Omental fat pad (tissue), 4 donors: Measurements from ENCODE around the gene TTBK1. TPM values are rescaled to one million over a fixed set of nuclear protein-coding genes. Genes with fewer than 3 reads are reported as not detected.

Experiments used
- ATAC-seq: fragments of 150-250 bp; one replicate; pipeline ENCODE4 v1.9.1; 2016; ENCODE audit warnings: mild to moderate bottlenecking, moderate library complexity; ENCODE audit not compliant: low FRiP score
- DNase-seq: peaks from one replicate; pipeline ENCODE4 v3.0.0-alpha.2; 2019; ENCODE audit warnings: low spot score
- total RNA-seq, 4 donors: library from RNA; depleted of rRNA; stranded (reverse); fragments of >200 nt; gene quantifications; one replicate each; pipeline ENCODE4 v1.1.0, GENCODE V29; 2016
- TF ChIP-seq, protein P1 (sequence below), 3 donors: fragments of 450-650 bp; IDR thresholded peaks; one replicate each; pipeline ENCODE4 v1.5.1; 2016 to 2017; ENCODE audit warnings: antibody characterized with exemption in 3 of 3, mild to moderate bottlenecking in 3 of 3, moderate library complexity in 2 of 3

TTBK1 gene
- total RNA-seq, 4 donors from 2014 or later: not detected

DNA sequence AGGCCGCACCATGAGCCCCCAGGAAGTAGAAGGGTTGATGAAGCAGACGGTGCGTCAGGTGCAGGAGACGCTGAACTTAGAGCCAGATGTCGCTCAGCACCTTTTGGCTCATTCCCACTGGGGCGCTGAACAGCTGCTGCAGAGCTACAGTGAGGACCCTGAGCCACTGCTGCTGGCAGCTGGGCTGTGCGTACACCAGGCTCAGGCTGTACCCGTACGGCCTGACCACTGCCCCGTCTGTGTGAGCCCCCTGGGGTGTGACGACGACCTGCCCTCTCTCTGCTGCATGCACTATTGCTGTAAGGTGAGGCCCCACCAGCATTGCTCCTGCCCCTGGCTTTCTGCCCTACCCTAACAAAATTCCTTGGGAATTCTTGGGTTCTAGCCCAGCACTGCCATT, 27.1 kb upstream of the TTBK1 start:
- TF ChIP-seq, protein P1, sequence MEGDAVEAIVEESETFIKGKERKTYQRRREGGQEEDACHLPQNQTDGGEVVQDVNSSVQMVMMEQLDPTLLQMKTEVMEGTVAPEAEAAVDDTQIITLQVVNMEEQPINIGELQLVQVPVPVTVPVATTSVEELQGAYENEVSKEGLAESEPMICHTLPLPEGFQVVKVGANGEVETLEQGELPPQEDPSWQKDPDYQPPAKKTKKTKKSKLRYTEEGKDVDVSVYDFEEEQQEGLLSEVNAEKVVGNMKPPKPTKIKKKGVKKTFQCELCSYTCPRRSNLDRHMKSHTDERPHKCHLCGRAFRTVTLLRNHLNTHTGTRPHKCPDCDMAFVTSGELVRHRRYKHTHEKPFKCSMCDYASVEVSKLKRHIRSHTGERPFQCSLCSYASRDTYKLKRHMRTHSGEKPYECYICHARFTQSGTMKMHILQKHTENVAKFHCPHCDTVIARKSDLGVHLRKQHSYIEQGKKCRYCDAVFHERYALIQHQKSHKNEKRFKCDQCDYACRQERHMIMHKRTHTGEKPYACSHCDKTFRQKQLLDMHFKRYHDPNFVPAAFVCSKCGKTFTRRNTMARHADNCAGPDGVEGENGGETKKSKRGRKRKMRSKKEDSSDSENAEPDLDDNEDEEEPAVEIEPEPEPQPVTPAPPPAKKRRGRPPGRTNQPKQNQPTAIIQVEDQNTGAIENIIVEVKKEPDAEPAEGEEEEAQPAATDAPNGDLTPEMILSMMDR (IDR thresholded peaks at IDR 0.05): no peak
- ATAC-seq (no peak), DNase-seq (no peak)

DNA sequence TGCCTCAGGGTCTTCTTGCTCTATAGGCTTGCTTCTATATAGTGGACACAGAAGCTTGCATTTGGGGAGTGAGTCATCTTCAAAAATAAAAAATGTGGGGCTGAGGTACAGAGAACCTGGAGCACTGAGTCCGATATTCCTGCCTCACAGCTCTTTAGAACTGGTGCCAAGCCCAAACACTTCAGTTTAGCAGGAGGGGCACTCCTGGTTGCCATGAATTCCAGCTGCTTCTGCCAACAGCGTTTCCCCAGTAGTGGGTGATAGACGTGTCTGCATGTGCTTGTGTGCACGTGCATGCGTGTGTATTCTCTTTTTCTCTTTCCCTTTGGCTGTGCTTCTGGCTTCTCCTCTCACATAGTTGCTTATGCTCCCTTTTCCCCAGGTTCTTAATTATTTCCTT, 25.9 kb upstream of the TTBK1 start:
- DNase-seq (no peak), ATAC-seq (no peak)
- TF ChIP-seq, protein P1 (IDR thresholded peaks at IDR 0.05): no peak

DNA sequence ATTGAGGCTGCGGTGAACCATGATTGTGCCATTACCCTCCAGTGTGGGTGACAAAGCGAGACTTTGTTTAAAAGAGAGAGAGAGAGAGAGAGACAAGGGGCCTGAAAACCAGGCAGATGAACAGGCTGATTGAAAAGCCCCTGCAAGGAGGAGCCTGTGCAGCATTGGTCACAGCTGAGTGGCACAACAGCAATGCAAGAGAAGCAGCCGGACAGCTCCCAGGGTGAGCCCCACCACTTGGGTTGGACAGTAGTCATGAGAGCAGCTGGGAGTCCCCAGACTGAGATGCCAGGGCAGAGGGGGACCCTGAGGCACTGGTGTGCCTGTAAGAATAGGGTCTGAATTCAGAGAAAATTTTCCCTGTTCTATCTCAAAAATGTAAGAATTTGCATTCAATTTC, 24.2 kb upstream of the TTBK1 start:
- ATAC-seq (no peak), DNase-seq (no peak)
- TF ChIP-seq, protein P1 (IDR thresholded peaks at IDR 0.05): no peak

DNA sequence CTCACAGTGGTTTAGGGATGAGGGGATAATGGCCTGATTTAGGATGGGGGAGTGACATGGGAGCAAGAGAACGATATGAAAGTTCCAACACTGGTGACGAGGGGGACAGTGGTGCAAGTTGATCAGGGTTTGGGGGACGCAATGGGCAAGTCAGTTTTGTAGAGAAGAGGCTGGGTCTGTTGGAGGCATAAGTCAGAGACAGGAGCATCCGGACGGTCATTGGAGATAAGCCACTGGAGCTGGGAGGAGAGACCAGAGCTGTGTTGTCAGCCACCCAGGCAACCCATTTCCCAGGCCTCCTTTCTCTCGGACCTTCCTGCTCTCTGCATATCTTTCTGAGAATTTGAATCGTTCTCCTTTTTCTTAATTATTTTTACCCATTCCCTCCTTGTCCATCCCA, 23.5 kb upstream of the TTBK1 start:
- DNase-seq: no peak
- ATAC-seq: no peak
- TF ChIP-seq, protein P1 (IDR thresholded peaks at IDR 0.05): no peak

DNA sequence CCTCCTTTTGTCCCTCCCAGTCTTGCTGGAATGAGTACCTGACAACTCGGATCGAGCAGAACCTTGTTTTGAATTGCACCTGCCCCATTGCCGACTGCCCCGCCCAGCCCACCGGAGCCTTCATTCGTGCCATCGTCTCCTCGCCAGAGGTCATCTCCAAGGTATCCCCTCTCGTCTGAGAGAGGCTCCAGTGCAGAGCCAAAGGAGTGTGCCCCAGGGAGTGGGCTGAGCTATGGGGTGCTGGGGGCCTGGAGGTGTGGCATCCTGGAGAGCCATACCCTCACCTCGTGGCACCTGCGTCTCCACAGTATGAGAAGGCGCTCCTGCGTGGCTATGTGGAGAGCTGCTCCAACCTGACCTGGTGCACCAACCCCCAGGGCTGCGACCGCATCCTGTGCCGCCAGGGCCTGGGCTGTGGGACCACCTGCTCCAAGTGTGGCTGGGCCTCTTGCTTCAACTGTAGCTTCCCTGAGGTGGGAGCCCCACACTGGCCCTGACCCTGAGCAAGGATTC, 22.8 kb upstream of the TTBK1 start:
- TF ChIP-seq, protein P1 (IDR thresholded peaks at IDR 0.05): no peak
- ATAC-seq: no peak
- DNase-seq: no peak

DNA sequence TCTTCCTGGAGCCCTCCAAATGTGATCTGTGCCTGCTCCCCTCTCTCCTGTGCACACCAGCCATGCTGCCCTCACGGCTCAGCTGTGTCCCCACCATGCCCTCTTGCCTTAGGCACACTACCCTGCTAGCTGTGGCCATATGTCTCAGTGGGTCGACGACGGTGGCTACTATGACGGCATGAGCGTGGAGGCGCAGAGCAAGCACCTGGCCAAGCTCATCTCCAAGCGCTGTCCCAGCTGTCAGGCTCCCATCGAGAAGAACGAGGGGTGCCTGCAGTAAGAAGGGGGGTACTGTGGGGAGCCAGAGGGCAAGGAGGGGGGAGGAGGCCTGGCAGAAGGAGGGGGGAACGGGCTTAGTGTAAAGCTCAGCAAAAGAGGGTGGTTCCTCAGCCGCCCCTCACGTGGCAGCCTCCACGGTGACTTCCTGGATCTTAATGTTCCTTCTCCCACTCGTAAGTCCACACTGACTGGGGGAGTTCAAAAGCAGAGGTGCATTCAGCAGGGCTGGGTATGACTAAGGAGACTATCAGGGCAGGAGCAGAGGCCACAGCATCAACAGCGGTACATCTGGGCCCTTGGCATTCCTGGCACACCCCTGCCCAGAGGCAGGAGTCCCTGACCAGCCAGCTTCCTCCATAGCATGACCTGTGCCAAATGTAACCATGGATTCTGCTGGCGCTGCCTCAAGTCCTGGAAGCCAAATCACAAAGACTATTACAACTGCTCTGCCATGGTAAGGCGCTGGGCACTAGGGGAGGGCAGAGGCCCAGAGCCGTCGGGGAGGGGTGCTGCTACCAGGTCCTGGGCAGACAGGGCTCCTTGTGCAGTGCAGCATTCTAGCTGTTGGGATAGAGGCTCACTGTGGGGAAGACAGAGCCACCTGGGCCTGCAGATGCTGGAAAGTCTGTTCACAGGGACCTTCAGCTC, 22.0 kb upstream of the TTBK1 start:
- ATAC-seq (no peak), DNase-seq (no peak)
- TF ChIP-seq, protein P1 (IDR thresholded peaks at IDR 0.05): no peak
